HCT116 (cell line): ENCODE measurements around the gene ITGA11. TPM values are rescaled to one million over a fixed set of nuclear protein-coding genes. Genes with fewer than 3 reads are reported as not detected.

Experiments used
- ATAC-seq: fragments of 200-7000 bp; cut with Tn5 transposase; 2 replicates; pipeline ENCODE4 v1.9.1; 2020; ENCODE audit warnings: mild to moderate bottlenecking, moderate library complexity
- BruUV-seq: library from RNA; stranded (reverse); fragments of 400-500 nt; replicated peaks from 2 replicates; lab custom pipeline; 2021; lab: Mats Ljungman, UMichigan
- CTCF ChIA-PET: fragments of 300-600 bp; sonication (Branson Sonifier 250); formaldehyde crosslinking; loops from one replicate; lab custom pipeline; 2021; ENCODE audit warnings: antibody characterized with exemption; lab: Charles Lee
- POLR2A ChIA-PET: fragments of 300-600, 350-600 bp; sonication (Branson Sonifier 250); formaldehyde crosslinking; loops from one replicate; lab custom pipeline; 2021; ENCODE audit warnings: antibody characterized with exemption; lab: Charles Lee
- RAD21 ChIA-PET, 2 experiments: fragments of 300-600 bp; sonication (Branson Sonifier 250); formaldehyde crosslinking; loops; one replicate each; lab custom pipeline; 2023; ENCODE audit warnings: low total read pairs in 2 of 2; ENCODE audit not compliant: uncharacterized antibody in 2 of 2, unreplicated experiment in 2 of 2, low non-redundant PET in 1 of 2; lab: Charles Lee
- DNase-seq: peaks from one replicate; pipeline ENCODE4 v3.0.0-alpha.2; 2010; ENCODE audit warnings: low read depth, low spot score
- H2AFZ ChIP-seq: fragments of 200-600 bp; shearing (Covaris generic), sonication (generic); 2 replicates; pipeline ENCODE4 v1.6.1; 2017; ENCODE audit warnings: low read depth, mixed run types, mixed read lengths, antibody characterized with exemption, low read length; ENCODE audit not compliant: poor library complexity, severe bottlenecking
- H3K27ac ChIP-seq: 2 replicates; pipeline ENCODE4 v1.5.1; 2012; ENCODE audit warnings: low read depth, low read length
- H3K27me3 ChIP-seq: fragments of 200-600 bp; sonication (generic); 2 replicates; pipeline ENCODE4 v1.6.1; 2016; ENCODE audit warnings: mixed run types, low read length, mixed read lengths; ENCODE audit not compliant: insufficient read depth
- H3K36me3 ChIP-seq, 2 experiments: fragments of 200-500 bp in 1 of 2; fragments of 200-600 bp in 1 of 2; sonication (Bioruptor generic) in 1 of 2; sonication (generic) in 1 of 2; 2 replicates each; pipeline versions ENCODE4 v1.5.1 to v1.6.1; 2014 to 2016; ENCODE audit warnings: low read length in 2 of 2, inconsistent platforms in 1 of 2, mixed read lengths in 1 of 2, mixed run types in 1 of 2; ENCODE audit not compliant: insufficient read depth in 2 of 2, control insufficient read depth in 1 of 2
- H3K4me1 ChIP-seq, 2 experiments: fragments of 200-600 bp in 1 of 2; sonication (generic) in 1 of 2; 2 replicates each; pipeline versions ENCODE4 v1.5.1 to v1.6.1; 2012 to 2017; ENCODE audit warnings: low read length in 2 of 2, inconsistent platforms in 1 of 2, mild to moderate bottlenecking in 1 of 2, mixed read lengths in 1 of 2, mixed run types in 1 of 2, moderate library complexity in 1 of 2; ENCODE audit not compliant: insufficient read depth in 2 of 2, control insufficient read depth in 1 of 2
- H3K4me2 ChIP-seq: fragments of 200-600 bp; sonication (generic); 2 replicates; pipeline ENCODE4 v1.6.1; 2017; ENCODE audit warnings: mixed run types, low read length, mixed read lengths
- H3K4me3 ChIP-seq, 2 experiments: fragments of 200-600 bp in 1 of 2; sonication (generic) in 1 of 2; replicated peaks in 1 of 2; 2 replicates each; pipeline ENCODE4 v1.5.1; 2011 to 2016; ENCODE audit warnings: low read length in 2 of 2, control low read depth in 1 of 2, low read depth in 1 of 2, mild to moderate bottlenecking in 1 of 2, mixed read lengths in 1 of 2, mixed run types in 1 of 2
- H3K79me2 ChIP-seq: fragments of 200-600 bp; sonication (generic); 2 replicates; pipeline ENCODE4 v1.6.1; 2017; ENCODE audit warnings: mild to moderate bottlenecking, mixed run types, low read length, moderate library complexity, mixed read lengths; ENCODE audit not compliant: insufficient read depth
- H3K9ac ChIP-seq: fragments of 200-600 bp; sonication (generic); 2 replicates; pipeline ENCODE4 v1.6.1; 2016; ENCODE audit warnings: low read length, mixed read lengths
- H3K9me2 ChIP-seq: fragments of 200-600 bp; sonication (generic), shearing (Covaris generic); 2 replicates; pipeline ENCODE4 v1.6.1; 2017; ENCODE audit warnings: mixed run types, mild to moderate bottlenecking, moderate library complexity; ENCODE audit not compliant: insufficient read depth
- H3K9me3 ChIP-seq, 2 experiments: fragments of 200-500 bp in 1 of 2; fragments of 200-600 bp in 1 of 2; sonication (Bioruptor generic) in 1 of 2; sonication (generic) in 1 of 2; 2 replicates each; pipeline ENCODE4 v1.6.1; 2014 to 2017; ENCODE audit warnings: low read length in 2 of 2, mixed read lengths in 2 of 2, inconsistent platforms in 1 of 2, low read depth in 1 of 2, mild to moderate bottlenecking in 1 of 2, mixed run types in 1 of 2, moderate library complexity in 1 of 2; ENCODE audit not compliant: control insufficient read depth in 1 of 2, insufficient read depth in 1 of 2
- H4K20me1 ChIP-seq: fragments of 200-600 bp; sonication (generic), shearing (Covaris generic); 2 replicates; pipeline ENCODE4 v1.6.1; 2017; ENCODE audit warnings: mixed run types, mild to moderate bottlenecking, moderate library complexity; ENCODE audit not compliant: insufficient read depth
- CEBPB ChIP-seq: IDR thresholded peaks from 2 replicates; pipeline ENCODE4 v1.6.1; 2012; ENCODE audit warnings: low read depth
- ELF1 ChIP-seq: IDR thresholded peaks from 2 replicates; pipeline ENCODE4 v1.6.1; 2012; ENCODE audit warnings: low read depth, borderline replicate concordance
- EZH2 ChIP-seq: fragments of 200-600 bp; sonication (generic); IDR thresholded peaks from 2 replicates; pipeline ENCODE4 v1.6.1; 2017; ENCODE audit warnings: antibody characterized with exemption, mixed run types
- EZH2phosphoT487 ChIP-seq: fragments of 200-600 bp; IDR thresholded peaks from 2 replicates; pipeline ENCODE4 v1.6.1; 2018; ENCODE audit warnings: antibody characterized with exemption, borderline replicate concordance
- FOSL1 ChIP-seq: IDR thresholded peaks from 2 replicates; pipeline ENCODE4 v1.6.1; 2012; ENCODE audit warnings: low read depth
- JUND ChIP-seq: IDR thresholded peaks from 2 replicates; pipeline ENCODE4 v1.6.1; 2012
- POLR2A ChIP-seq: IDR thresholded peaks from 2 replicates; pipeline ENCODE4 v1.7.0; 2011; ENCODE audit warnings: borderline replicate concordance; ENCODE audit not compliant: insufficient read depth, insufficient read length; ENCODE audit errors: extremely low read depth
- RAD21 ChIP-seq: IDR thresholded peaks from 2 replicates; pipeline ENCODE4 v1.6.1; 2012; ENCODE audit warnings: low read depth, mild to moderate bottlenecking
- SIN3A ChIP-seq: IDR thresholded peaks from 2 replicates; pipeline ENCODE4 v1.6.1; 2012; ENCODE audit warnings: low read depth
- TCF7L2 ChIP-seq: IDR thresholded peaks from 2 replicates; pipeline ENCODE4 v1.7.0; 2011; ENCODE audit warnings: borderline replicate concordance, inconsistent platforms; ENCODE audit not compliant: insufficient read depth, insufficient read length; ENCODE audit errors: extremely low read depth
- YY1 ChIP-seq: IDR thresholded peaks from 2 replicates; pipeline ENCODE4 v1.6.1; 2011; ENCODE audit warnings: low read length, low read depth, moderate library complexity, mild to moderate bottlenecking; ENCODE audit not compliant: insufficient replicate concordance; ENCODE audit errors: extremely low read depth
- ZFX ChIP-seq: fragments of 450-650 bp; IDR thresholded peaks from 2 replicates; pipeline ENCODE4 v1.6.1; 2017
- intact Hi-C: fragments of 100-400 bp; cut with micrococcal nuclease; formaldehyde crosslinking; loops from 2 replicates; pipeline ENCODE4 v1.10.0; 2022
- total RNA-seq: library from RNA; stranded (reverse); gene quantifications from one replicate; pipeline ENCODE4 v1.2.1, GENCODE V29; 2021; ENCODE audit not compliant: unreplicated experiment
- TF ChIP-seq, protein P1 (sequence below), 3 experiments: fragments of 200-600 bp in 1 of 3; sonication (generic) in 1 of 3; IDR thresholded peaks in 2 of 3; conservative IDR thresholded peaks in 1 of 3; 2 replicates each; pipeline ENCODE4 v1.5.1; 2012 to 2017; ENCODE audit warnings: low read depth in 2 of 3, low read length in 2 of 3, antibody characterized with exemption in 1 of 3, borderline replicate concordance in 1 of 3, control low read depth in 1 of 3, mild to moderate bottlenecking in 1 of 3, mixed read lengths in 1 of 3, mixed run types in 1 of 3, moderate library complexity in 1 of 3; ENCODE audit not compliant: insufficient read depth in 1 of 3
- TF ChIP-seq, protein P2 (sequence below): IDR thresholded peaks from 2 replicates; pipeline ENCODE4 v1.6.1; 2011; ENCODE audit warnings: mild to moderate bottlenecking, low read length, moderate library complexity; ENCODE audit not compliant: insufficient replicate concordance; ENCODE audit errors: extremely low read depth
- TF ChIP-seq, protein P3 (sequence below): IDR thresholded peaks from 2 replicates; pipeline ENCODE4 v1.6.1; 2012
- TF ChIP-seq, protein P4 (sequence below): IDR thresholded peaks from 2 replicates; pipeline ENCODE4 v1.6.1; 2012

Gene ITGA11
- total RNA-seq, 1 experiment from 2014 or later, result not detected

DNA sequence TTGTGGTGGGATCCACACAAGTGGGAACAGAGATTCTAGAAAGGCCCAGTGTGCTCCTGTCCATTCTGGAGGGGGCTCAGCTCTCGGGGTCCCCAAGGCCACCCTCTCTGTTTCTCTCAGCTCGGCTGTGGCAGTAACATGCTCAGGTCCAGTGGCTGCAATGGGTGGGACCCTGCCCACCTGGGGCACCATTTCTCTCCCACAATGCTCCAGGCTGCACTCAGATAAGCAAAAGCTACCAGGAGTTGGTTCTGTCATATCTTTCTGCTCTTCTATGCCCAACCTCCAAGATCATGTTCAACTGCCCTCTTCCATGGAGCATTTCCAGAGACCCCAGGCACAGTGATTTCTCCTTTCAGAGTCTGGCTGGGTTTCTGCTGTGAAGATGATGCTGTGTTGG lies 40.8 kb downstream of the ITGA11 start:
- no peaks in the 10 kb centered on the region for H3K36me3 ChIP-seq
- DNase-seq (no peak), ATAC-seq (no peak)
- ChIA-PET RAD21 (no interaction called here), CTCF (no interaction called here), POLR2A (no interaction called here)
- no peaks in the 10 kb centered on the region for H3K9me3 ChIP-seq
- no peaks in the 10 kb centered on the region for H3K9me2 ChIP-seq
- no peak overlapping the region for H3K27ac ChIP-seq
- H3K4me2 ChIP-seq, result no peak overlapping the region
- peaks cover 0 to 3% of the 10 kb centered on the region in 2 experiments; a peak in 1 of 4 replicates for H3K4me1 ChIP-seq
- H3K79me2 ChIP-seq, result no peaks in the 10 kb centered on the region
- H3K27me3 ChIP-seq, result peaks cover 12% of the 10 kb centered on the region
- H3K4me3 ChIP-seq, result no peak overlapping the region
- TF ChIP-seq SIN3A, result no peak
- TF ChIP-seq POLR2A, result no peak
- TF ChIP-seq YY1, result no peak
- no peak for TF ChIP-seq JUND
- TF ChIP-seq RAD21, result no peak
- no peak for TF ChIP-seq EZH2phosphoT487
- TF ChIP-seq FOSL1, result no peak
- TF ChIP-seq, protein P1, sequence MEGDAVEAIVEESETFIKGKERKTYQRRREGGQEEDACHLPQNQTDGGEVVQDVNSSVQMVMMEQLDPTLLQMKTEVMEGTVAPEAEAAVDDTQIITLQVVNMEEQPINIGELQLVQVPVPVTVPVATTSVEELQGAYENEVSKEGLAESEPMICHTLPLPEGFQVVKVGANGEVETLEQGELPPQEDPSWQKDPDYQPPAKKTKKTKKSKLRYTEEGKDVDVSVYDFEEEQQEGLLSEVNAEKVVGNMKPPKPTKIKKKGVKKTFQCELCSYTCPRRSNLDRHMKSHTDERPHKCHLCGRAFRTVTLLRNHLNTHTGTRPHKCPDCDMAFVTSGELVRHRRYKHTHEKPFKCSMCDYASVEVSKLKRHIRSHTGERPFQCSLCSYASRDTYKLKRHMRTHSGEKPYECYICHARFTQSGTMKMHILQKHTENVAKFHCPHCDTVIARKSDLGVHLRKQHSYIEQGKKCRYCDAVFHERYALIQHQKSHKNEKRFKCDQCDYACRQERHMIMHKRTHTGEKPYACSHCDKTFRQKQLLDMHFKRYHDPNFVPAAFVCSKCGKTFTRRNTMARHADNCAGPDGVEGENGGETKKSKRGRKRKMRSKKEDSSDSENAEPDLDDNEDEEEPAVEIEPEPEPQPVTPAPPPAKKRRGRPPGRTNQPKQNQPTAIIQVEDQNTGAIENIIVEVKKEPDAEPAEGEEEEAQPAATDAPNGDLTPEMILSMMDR (IDR thresholded peaks at IDR 0.05 in 2 of 3, conservative IDR thresholded peaks at IDR 0.05 in 1 of 3; ENCODE audit: borderline replicate concordance in 1 of 3, insufficient read depth in 1 of 3, low read depth in 2 of 3, low read length in 2 of 3), result no peak
- TF ChIP-seq CEBPB, result no peak
- TF ChIP-seq, protein P2, sequence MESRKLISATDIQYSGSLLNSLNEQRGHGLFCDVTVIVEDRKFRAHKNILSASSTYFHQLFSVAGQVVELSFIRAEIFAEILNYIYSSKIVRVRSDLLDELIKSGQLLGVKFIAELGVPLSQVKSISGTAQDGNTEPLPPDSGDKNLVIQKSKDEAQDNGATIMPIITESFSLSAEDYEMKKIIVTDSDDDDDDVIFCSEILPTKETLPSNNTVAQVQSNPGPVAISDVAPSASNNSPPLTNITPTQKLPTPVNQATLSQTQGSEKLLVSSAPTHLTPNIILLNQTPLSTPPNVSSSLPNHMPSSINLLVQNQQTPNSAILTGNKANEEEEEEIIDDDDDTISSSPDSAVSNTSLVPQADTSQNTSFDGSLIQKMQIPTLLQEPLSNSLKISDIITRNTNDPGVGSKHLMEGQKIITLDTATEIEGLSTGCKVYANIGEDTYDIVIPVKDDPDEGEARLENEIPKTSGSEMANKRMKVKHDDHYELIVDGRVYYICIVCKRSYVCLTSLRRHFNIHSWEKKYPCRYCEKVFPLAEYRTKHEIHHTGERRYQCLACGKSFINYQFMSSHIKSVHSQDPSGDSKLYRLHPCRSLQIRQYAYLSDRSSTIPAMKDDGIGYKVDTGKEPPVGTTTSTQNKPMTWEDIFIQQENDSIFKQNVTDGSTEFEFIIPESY, result no peak
- TF ChIP-seq, protein P3, sequence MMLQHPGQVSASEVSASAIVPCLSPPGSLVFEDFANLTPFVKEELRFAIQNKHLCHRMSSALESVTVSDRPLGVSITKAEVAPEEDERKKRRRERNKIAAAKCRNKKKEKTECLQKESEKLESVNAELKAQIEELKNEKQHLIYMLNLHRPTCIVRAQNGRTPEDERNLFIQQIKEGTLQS, result no peak
- no peak for TF ChIP-seq ZFX
- no peak for TF ChIP-seq TCF7L2
- TF ChIP-seq, protein P4, sequence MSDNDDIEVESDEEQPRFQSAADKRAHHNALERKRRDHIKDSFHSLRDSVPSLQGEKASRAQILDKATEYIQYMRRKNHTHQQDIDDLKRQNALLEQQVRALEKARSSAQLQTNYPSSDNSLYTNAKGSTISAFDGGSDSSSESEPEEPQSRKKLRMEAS, result no peak
- TF ChIP-seq ELF1, result no peak
- TF ChIP-seq EZH2, result no peak
- BruUV-seq, result no TSS peak
- no peak overlapping the region for H2AFZ ChIP-seq
- H3K9ac ChIP-seq, result no peak overlapping the region
- no peaks in the 10 kb centered on the region for H4K20me1 ChIP-seq
- intact Hi-C loops, result no loop called here
